HUES6 (cell line): ENCODE results near the gene LRRFIP2.

Experiments
- H3K27ac ChIP-seq: 2 replicates; pipeline ENCODE4 v1.7.0; 2013; ENCODE audit warnings: low read depth, mild to moderate bottlenecking, low read length, inconsistent platforms
- H3K27me3 ChIP-seq: 2 replicates; pipeline ENCODE4 v1.6.1; 2013; ENCODE audit warnings: low read length; ENCODE audit not compliant: control insufficient read depth, insufficient read depth
- H3K36me3 ChIP-seq: 2 replicates; pipeline ENCODE4 v1.6.1; 2013; ENCODE audit warnings: low read length; ENCODE audit not compliant: control insufficient read depth, insufficient read depth
- H3K4me1 ChIP-seq: 2 replicates; pipeline ENCODE4 v1.6.1; 2013; ENCODE audit warnings: low read length; ENCODE audit not compliant: control insufficient read depth, insufficient read depth
- H3K4me3 ChIP-seq: 2 replicates; pipeline ENCODE4 v1.5.1; 2013; ENCODE audit warnings: low read depth, low read length
- H3K9ac ChIP-seq: one replicate; pipeline ENCODE4 v1.6.1; 2013; ENCODE audit warnings: mild to moderate bottlenecking, low read length
- H3K9me3 ChIP-seq: 2 replicates; pipeline ENCODE4 v1.6.1; 2013; ENCODE audit warnings: low read depth, low read length; ENCODE audit not compliant: control insufficient read depth, insufficient read depth

Gene LRRFIP2

GRCh38 chr3:37115446-37115845, 58.9 kb downstream of the LRRFIP2 start:
- Histone ChIP-seq H3K9ac (no peak overlapping the region), H3K9me3 (no peaks in the 10 kb centered on the region), H3K4me3 (no peak overlapping the region), H3K27me3 (no peaks in the 10 kb centered on the region), H3K36me3 (no peaks in the 10 kb centered on the region), H3K27ac (no peak overlapping the region), H3K4me1 (no peaks in the 10 kb centered on the region)

- Histone ChIP-seq H3K36me3 (no peaks in the 10 kb centered on the region), H3K9me3 (no peaks in the 10 kb centered on the region), H3K27ac (no peak overlapping the region), H3K27me3 (no peaks in the 10 kb centered on the region), H3K9ac (no peak overlapping the region), H3K4me3 (no peak overlapping the region), H3K4me1 (no peaks in the 10 kb centered on the region)
Observed at GRCh38 chr3:37114251-37115145, 59.9 kb downstream of the LRRFIP2 start.

DNA sequence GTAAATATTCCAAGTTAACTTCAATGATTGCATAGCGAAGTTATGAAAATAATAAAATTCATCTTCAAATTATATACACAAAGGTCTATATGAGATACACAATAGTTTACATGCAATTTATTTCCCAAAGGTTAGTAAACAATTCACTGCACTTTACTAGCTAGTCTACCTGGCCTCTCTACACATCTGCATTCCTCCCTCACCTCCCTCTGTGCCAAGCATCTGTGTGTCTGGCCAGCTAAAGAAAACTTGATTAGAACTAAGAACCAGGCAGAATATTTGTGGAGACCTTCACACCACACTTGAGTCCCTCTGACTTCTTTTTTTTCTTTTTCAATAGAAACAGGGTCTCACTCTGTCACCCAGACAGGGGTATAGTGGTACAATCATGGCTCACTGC, 61.4 kb downstream of the LRRFIP2 start:
- Histone ChIP-seq H3K9me3 (no peaks in the 10 kb centered on the region), H3K36me3 (no peaks in the 10 kb centered on the region), H3K4me3 (no peak overlapping the region), H3K27ac (no peak overlapping the region), H3K4me1 (no peaks in the 10 kb centered on the region), H3K9ac (no peak overlapping the region), H3K27me3 (no peaks in the 10 kb centered on the region)

DNA sequence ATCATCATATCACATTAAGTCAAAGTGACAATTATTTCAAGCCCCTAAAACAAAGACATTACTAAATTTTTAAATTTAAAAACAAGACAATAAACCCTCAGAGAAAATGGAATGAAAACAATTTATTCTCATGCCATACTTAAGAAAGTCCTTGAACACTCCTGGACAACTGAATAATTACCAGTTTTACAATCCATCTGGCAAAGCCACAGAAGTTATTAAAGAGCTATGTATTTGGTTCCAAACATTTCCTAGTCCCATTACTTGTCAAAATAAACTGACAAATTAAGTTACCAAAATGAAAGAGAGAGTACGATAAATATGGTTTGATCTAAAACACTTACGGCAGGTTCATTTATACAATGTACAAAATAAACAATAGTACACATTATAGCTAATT, 63.2 kb downstream of the LRRFIP2 start:
- Histone ChIP-seq H3K36me3 (no peaks in the 10 kb centered on the region), H3K9ac (no peak overlapping the region), H3K27ac (no peak overlapping the region), H3K4me3 (no peak overlapping the region), H3K4me1 (no peaks in the 10 kb centered on the region), H3K9me3 (no peaks in the 10 kb centered on the region), H3K27me3 (no peaks in the 10 kb centered on the region)

DNA sequence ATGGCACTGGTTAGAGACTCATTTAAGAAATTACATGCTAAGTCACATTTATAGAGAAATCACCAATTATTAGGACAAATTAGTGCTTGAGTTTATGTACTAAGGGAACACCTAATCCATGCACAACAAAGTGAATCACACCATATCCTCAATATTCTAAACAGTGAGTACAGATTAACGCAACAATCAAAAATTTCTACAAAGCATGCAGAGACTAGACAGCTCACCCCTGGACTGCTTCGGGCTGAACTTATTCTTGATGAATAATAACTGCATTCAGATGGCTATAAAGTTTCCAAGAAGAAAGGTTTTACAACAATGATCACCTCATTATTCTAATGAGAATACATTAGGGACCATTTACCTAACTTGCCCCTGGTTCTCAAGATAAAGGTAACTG, 66.5 kb downstream of the LRRFIP2 start:
- Histone ChIP-seq H3K9ac (no peak overlapping the region), H3K9me3 (no peaks in the 10 kb centered on the region), H3K36me3 (no peaks in the 10 kb centered on the region), H3K4me3 (no peak overlapping the region), H3K27me3 (no peaks in the 10 kb centered on the region), H3K27ac (no peak overlapping the region), H3K4me1 (no peaks in the 10 kb centered on the region)

- Histone ChIP-seq H3K9me3 (no peaks in the 10 kb centered on the region), H3K27ac (no peak overlapping the region), H3K9ac (no peak overlapping the region), H3K4me3 (no peak overlapping the region), H3K27me3 (no peaks in the 10 kb centered on the region), H3K36me3 (no peaks in the 10 kb centered on the region), H3K4me1 (no peaks in the 10 kb centered on the region)
Observed at GRCh38 chr3:37103103-37103808, 71.1 kb downstream of the LRRFIP2 start.

DNA sequence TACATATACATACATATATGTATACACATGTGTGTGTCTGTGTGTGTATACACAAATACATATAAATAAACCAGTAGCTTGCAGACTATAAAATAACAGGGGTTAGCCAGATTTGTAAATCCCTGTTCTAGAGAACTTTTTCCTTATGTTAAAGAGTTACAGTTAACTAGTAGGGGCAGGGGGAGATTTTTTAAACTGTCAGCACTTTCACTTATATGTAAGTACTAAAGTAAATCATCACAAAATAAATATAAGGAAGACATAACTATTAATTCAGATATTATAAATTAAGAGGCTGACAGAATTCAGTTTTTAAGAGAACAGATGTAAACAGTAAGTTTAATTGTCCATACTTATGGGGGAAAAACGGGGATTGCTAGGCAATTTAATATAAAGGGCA, 74.0 kb downstream of the LRRFIP2 start:
- H3K4me3 ChIP-seq = no peak overlapping the region
- peaks cover 5% of the 10 kb centered on the region; the same call in 1 of the 2 replicates for H3K4me1 ChIP-seq
- H3K9ac ChIP-seq = no peak overlapping the region
- H3K36me3 ChIP-seq = no peaks in the 10 kb centered on the region
- no peaks in the 10 kb centered on the region for H3K9me3 ChIP-seq
- no peaks in the 10 kb centered on the region for H3K27me3 ChIP-seq
- no peak overlapping the region for H3K27ac ChIP-seq

GRCh38 chr3:37099469-37099868, 74.9 kb downstream of the LRRFIP2 start:
- Histone ChIP-seq H3K4me3 (no peak overlapping the region), H3K4me1 (peaks cover 5% of the 10 kb centered on the region; the same call in 1 of the 2 replicates), H3K9me3 (no peaks in the 10 kb centered on the region), H3K27me3 (no peaks in the 10 kb centered on the region), H3K9ac (no peak overlapping the region), H3K36me3 (0 out of 2 replicates have a peak, but pooled peaks cover 2% of the 10 kb centered on the region), H3K27ac (no peak overlapping the region)

DNA sequence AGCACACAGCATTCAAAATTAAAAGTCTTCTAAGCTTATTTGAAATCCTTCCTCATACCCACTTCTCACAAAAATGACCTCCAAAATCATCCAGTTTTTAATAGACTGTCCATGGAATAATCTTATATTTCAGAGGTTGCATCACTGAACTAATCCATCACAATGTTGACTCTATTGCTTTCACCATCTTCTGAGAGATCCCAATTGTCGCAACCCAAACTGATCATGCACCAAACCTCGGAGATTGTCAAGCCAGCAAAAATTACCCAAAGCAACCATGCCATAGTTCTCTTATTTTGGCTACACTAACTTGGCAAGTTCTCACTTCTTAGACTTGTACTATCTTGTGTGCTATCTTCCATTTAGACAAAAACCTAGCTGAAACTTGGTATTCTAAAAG, 75.5 kb downstream of the LRRFIP2 start:
- peaks cover 5% of the 10 kb centered on the region; the same call in 1 of the 2 replicates for H3K4me1 ChIP-seq
- H3K4me3 ChIP-seq = no peak overlapping the region

DNA sequence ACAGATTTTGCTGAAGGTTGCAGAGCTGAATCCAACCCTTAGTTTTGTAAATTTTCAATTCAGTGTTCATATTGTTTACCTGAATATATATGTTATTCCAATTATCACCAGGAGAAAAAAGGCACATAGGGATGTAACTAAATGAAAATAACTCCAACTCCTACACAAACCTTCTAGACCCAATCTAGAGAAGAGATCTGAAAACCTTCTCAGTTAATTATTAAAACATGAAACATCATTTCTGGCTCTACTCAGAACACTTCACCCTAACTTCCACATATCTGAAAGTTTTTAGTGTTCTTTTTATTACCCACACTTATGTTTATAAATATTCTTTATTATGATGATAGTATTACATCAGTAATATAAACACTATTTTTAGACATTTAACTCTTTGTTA, 76.6 kb downstream of the LRRFIP2 start:
- Histone ChIP-seq H3K27me3 (no peaks in the 10 kb centered on the region), H3K36me3 (0 out of 2 replicates have a peak, but pooled peaks cover 2% of the 10 kb centered on the region), H3K4me3 (no peak overlapping the region), H3K4me1 (peaks cover 5% of the 10 kb centered on the region; the same call in 1 of the 2 replicates), H3K9me3 (no peaks in the 10 kb centered on the region), H3K9ac (no peak overlapping the region), H3K27ac (no peak overlapping the region)

More for the DNA sequence above, 75.5 kb downstream of the LRRFIP2 start:
- no peak overlapping the region for H3K9ac ChIP-seq
- 0 out of 2 replicates have a peak, but pooled peaks cover 2% of the 10 kb centered on the region for H3K36me3 ChIP-seq
- no peak overlapping the region for H3K27ac ChIP-seq
- H3K27me3 ChIP-seq = no peaks in the 10 kb centered on the region
- H3K9me3 ChIP-seq = no peaks in the 10 kb centered on the region

DNA sequence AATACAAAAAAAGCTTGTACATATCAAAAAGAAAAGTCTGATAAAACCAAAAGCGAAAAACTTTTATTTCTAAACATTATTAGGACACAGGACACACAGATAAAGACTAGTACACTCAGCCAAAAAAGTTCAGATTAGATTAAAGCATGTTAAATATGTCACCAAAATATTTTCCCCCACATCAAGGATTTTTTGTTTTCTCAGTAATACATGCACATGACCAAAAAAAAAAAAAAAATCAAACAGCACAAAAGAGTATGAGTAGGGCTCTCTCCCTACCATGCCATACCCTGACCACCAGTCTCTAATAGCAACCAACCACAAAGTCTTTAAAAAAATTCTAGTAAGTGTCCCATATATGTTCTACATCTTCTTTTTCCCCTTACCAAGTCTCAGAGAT, 77.4 kb downstream of the LRRFIP2 start:
- no peak overlapping the region for H3K4me3 ChIP-seq
- H3K27me3 ChIP-seq = no peaks in the 10 kb centered on the region
- H3K4me1 ChIP-seq = peaks cover 5% of the 10 kb centered on the region; the same call in 1 of the 2 replicates
- no peak overlapping the region for H3K9ac ChIP-seq
- H3K36me3 ChIP-seq = 0 out of 2 replicates have a peak, but pooled peaks cover 2% of the 10 kb centered on the region
- no peaks in the 10 kb centered on the region for H3K9me3 ChIP-seq
- no peak overlapping the region for H3K27ac ChIP-seq
